ENCODE results near the gene INCENP. TPM values are rescaled to one million over a fixed set of nuclear protein-coding genes. Genes with fewer than 3 reads are reported as not detected.
"Not testable (repeated sequence)": the region's sequence is repeated elsewhere in the genome, so short reads cannot be mapped to it uniquely, and the experiment has no call there.

Gene INCENP
- total RNA-seq, 2 experiments from 2014 or later = 126 to 130 TPM

DNA sequence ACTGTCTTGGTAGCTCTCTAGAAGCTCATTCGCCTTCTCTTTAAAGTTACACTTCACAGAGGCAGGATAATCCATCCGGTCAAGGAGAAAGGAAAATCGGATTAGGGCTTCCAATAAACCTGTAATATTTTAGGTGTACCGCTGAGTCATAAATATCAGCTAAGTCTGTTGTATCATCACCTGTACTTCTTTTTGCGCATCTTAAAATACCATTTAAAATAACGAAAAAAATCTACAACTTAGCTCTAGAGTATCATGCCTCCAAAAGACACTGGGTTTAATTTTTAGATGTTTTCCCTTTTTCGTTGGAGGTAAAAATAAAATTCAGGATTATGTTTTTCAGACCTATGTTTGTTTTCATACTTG lies 41.5 kb upstream of the INCENP start:
- no peak overlapping the region for H3K4me3 Mint-ChIP-seq
- CTCF ChIA-PET = interaction anchor here (0.6 to 16.8 kb wide), 82 partner anchors 9 to 497 kb away, joined by 3 to 352 read pairs (median 7); partner anchors contain the start of genes BEST1, FADS3, FEN1 and FTH1
- TF ChIP-seq, protein P1, sequence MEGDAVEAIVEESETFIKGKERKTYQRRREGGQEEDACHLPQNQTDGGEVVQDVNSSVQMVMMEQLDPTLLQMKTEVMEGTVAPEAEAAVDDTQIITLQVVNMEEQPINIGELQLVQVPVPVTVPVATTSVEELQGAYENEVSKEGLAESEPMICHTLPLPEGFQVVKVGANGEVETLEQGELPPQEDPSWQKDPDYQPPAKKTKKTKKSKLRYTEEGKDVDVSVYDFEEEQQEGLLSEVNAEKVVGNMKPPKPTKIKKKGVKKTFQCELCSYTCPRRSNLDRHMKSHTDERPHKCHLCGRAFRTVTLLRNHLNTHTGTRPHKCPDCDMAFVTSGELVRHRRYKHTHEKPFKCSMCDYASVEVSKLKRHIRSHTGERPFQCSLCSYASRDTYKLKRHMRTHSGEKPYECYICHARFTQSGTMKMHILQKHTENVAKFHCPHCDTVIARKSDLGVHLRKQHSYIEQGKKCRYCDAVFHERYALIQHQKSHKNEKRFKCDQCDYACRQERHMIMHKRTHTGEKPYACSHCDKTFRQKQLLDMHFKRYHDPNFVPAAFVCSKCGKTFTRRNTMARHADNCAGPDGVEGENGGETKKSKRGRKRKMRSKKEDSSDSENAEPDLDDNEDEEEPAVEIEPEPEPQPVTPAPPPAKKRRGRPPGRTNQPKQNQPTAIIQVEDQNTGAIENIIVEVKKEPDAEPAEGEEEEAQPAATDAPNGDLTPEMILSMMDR (IDR thresholded peaks at IDR 0.05) = no peak
- H3K4me1 Mint-ChIP-seq (ENCODE audit: low read depth) = peaks cover 5% of the 10 kb centered on the region
- POLR2A ChIA-PET = interaction anchor here (0.7 to 1.8 kb wide), 4 partner anchors 23 to 211 kb away, joined by 3 to 6 read pairs (median 5); partner anchors contain the start of gene FTH1
- ATAC-seq = no peak
- intact Hi-C loops (cut with micrococcal nuclease) = loop anchor here (2.0 to 10.0 kb wide), 2 partner anchors 117 to 183 kb away; partner anchors contain the start of gene FTH1
- no peak for DNase-seq
- no peaks in the 10 kb centered on the region for H3K27me3 Mint-ChIP-seq
- H3K36me3 Mint-ChIP-seq (ENCODE audit: low read depth) = no peaks in the 10 kb centered on the region
- no peaks in the 10 kb centered on the region for H3K9me3 Mint-ChIP-seq
- H3K27ac Mint-ChIP-seq = no peak overlapping the region

GRCh38 chr11:62084801-62085200 lies 39.0 kb upstream of the INCENP start:
- H3K4me1 Mint-ChIP-seq (ENCODE audit: low read depth); POLR2A ChIA-PET; H3K36me3 Mint-ChIP-seq (ENCODE audit: low read depth); H3K27ac Mint-ChIP-seq; H3K9me3 Mint-ChIP-seq; DNase-seq; H3K4me3 Mint-ChIP-seq; H3K27me3 Mint-ChIP-seq; ATAC-seq: not testable (repeated sequence)
- intact Hi-C loops (cut with micrococcal nuclease) = loop anchor here (10.0 kb wide), 1 partner anchor 120 kb away; the partner anchor contains the start of gene FTH1
- CTCF ChIA-PET = interaction anchor here (6.7 to 16.8 kb wide), 3 partner anchors 23 to 184 kb away, joined by 112 to 352 read pairs (median 152); partner anchors contain the start of gene BEST1

- ChIA-PET CTCF (interaction anchor here (0.9 to 16.8 kb wide), 6 partner anchors 16 to 290 kb away, joined by 3 to 352 read pairs (median 4); no protein-coding TSS in a partner anchor), POLR2A (no interaction called here)
- peaks cover 1% of the 10 kb centered on the region for H3K27me3 Mint-ChIP-seq
- DNase-seq (no peak), ATAC-seq (no peak)
- peaks cover 4% of the 10 kb centered on the region for H3K36me3 Mint-ChIP-seq (ENCODE audit: low read depth)
- peaks cover 6% of the 10 kb centered on the region for H3K9me3 Mint-ChIP-seq
- intact Hi-C loops (cut with micrococcal nuclease) = loop anchor here (10.0 kb wide), 1 partner anchor 123 kb away; the partner anchor contains the start of gene FTH1
- H3K4me1 Mint-ChIP-seq (ENCODE audit: low read depth) = no peaks in the 10 kb centered on the region
- TF ChIP-seq, protein P1 (IDR thresholded peaks at IDR 0.05) = no peak
- H3K27ac Mint-ChIP-seq = no peak overlapping the region
- H3K4me3 Mint-ChIP-seq = no peak overlapping the region
Measured at GRCh38 chr11:62087694-62088093, 36.1 kb upstream of the INCENP start.

- Mint-ChIP-seq H3K27me3 (peaks cover 1% of the 10 kb centered on the region), H3K4me1 (ENCODE audit: low read depth) (no peaks in the 10 kb centered on the region), H3K27ac (no peak overlapping the region), H3K9me3 (peaks cover 6% of the 10 kb centered on the region), H3K36me3 (ENCODE audit: low read depth) (peaks cover 4% of the 10 kb centered on the region), H3K4me3 (no peak overlapping the region)
- POLR2A ChIA-PET = interaction anchor here (0.7 kb wide), 1 partner anchor 304 kb away, joined by 3 read pairs; no protein-coding TSS in a partner anchor
- TF ChIP-seq, protein P1 (IDR thresholded peaks at IDR 0.05) = no peak
- DNase-seq (no peak), ATAC-seq (no peak)
- intact Hi-C loops (cut with micrococcal nuclease) = loop anchor here (10.0 kb wide), 1 partner anchor 124 kb away; the partner anchor contains the start of gene FTH1
- CTCF ChIA-PET = interaction anchor here (0.9 to 16.8 kb wide), 4 partner anchors 15 to 188 kb away, joined by 3 to 352 read pairs (median 78); no protein-coding TSS in a partner anchor
Measured at GRCh38 chr11:62088331-62088933, 35.4 kb upstream of the INCENP start.

GRCh38 chr11:62103141-62103540 lies 20.7 kb upstream of the INCENP start:
- ChIA-PET POLR2A (no interaction called here), CTCF (interaction anchor here (1.5 to 1.6 kb wide), 3 partner anchors 16 to 205 kb away, joined by 3 to 13 read pairs (median 12); no protein-coding TSS in a partner anchor)
- TF ChIP-seq, protein P1 (IDR thresholded peaks at IDR 0.05) = no peak
- DNase-seq = no peak
- Mint-ChIP-seq H3K27ac (no peak overlapping the region), H3K27me3 (peaks cover 2% of the 10 kb centered on the region), H3K9me3 (peaks cover 5% of the 10 kb centered on the region), H3K36me3 (ENCODE audit: low read depth) (no peaks in the 10 kb centered on the region), H3K4me1 (ENCODE audit: low read depth) (peaks cover 15% of the 10 kb centered on the region), H3K4me3 (no peak overlapping the region)
- no peak for ATAC-seq
- intact Hi-C loops (cut with micrococcal nuclease) = no loop called here
